ENCODE measurements around the gene CDX1. TPM values are rescaled to one million over a fixed set of nuclear protein-coding genes. Genes with fewer than 3 reads are reported as not detected.

CDX1 gene
- total and polyA plus RNA-seq, 2 of the 8 experiments (the other 6 are each of a cell fraction or from before 2014, with no cell fraction given) = not detected

GRCh38 chr5:150129813-150130492, 36.6 kb upstream of the CDX1 start (continued):
- peak; percentile 97 for TF ChIP-seq CEBPB (IDR thresholded peaks at IDR 0.05; ENCODE audit: low read depth, low read length)
- no peak for TF ChIP-seq RBBP5 (IDR thresholded peaks at IDR 0.05; ENCODE audit: borderline replicate concordance, low read depth, low read length)
- TF ChIP-seq SIX5 (IDR thresholded peaks at IDR 0.05; ENCODE audit: low read depth, low read length) = no peak

Measured in H1 (cell line).